NCI-H2029 treated with DMSO at 0.1 percent for 48 hours (cell line): ENCODE data around the gene AP4M1.
A peak's percentile ranks its signal among the peaks of the same experiment; 100 is the strongest.

Source experiments
- DNase-seq: peaks from one replicate; lab custom pipeline; 2025; lab: John Stamatoyannopoulos, UW

Gene AP4M1

DNA sequence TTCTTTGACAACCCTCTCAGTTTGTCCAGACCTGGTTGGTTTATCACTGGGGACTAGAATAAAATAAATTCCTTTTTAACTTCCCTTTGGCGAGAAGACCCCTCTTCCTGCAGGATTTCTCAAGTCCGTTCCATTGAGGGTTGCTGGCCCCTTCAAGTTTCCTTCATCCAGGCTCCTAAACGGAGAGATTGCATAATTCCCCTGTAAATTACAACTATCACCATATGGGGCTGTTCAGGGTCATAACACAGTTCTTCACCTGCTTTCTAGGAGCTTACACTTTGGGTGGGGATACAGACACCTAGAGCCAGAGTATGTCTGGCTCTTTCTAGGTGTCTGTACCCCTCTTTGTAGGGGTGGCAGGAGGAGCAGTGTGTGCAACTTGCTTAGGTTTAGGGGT lies 15.9 kb upstream of the AP4M1 start:
- no peak for DNase-seq

DNA sequence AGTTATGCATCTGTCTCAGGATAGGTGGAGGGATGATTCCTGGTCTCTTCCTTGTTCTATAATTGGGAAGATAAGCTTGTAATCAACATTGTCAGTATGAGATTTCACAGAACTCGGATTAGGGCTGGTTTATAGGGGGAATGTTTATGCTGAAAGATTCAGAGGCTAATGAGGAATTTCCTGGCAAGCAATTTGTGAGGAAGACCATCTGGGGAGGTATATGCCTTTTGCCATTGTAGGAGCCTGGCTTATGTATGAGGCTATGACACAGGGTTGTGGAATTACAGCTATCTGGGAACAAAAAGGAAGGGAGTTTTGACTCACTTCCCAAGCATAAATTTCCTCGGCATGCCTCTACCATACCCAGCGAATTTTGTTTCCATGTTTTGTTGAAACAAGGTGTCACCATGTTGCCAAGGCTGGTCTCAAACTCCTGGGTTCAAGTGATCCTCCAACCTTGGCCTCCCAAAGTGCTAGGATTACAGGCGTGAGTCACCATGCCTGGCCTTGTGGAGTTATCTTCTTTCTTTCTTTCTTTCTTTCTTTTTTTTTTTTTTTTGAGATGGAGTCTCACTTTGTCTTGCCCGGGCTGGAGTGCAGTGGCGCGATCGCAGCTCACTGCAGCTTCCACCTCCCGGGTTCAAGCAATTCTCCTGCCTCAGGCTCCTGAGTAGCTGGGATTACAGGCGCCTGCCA lies 14.2 kb upstream of the AP4M1 start:
- no peak for DNase-seq

DNA sequence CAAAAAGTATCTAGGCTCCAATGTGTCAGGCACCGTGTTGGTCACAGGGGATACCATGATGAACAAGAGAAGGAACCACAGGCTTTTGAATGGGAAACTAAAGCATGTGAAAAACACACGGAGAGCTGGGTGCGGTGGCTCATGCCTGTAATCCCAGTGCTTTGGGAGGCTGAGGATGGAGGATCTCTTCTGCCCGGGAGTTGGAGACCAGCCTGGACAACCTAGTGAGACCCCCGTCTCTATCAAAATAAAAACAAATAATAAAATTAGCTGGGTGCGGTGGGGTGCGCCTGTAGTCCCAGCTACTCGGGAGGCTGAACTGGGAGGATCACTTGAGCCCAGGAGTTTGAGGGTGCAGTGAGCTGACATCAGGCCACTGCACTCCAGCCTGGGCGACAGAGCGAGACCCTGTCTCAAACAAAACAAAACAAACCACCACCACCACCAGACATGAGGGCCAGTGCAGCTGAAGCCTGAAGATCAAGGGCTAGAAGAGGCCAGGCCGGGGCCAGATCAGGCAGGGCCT lies 13.3 kb upstream of the AP4M1 start:
- DNase-seq: no peak

DNA sequence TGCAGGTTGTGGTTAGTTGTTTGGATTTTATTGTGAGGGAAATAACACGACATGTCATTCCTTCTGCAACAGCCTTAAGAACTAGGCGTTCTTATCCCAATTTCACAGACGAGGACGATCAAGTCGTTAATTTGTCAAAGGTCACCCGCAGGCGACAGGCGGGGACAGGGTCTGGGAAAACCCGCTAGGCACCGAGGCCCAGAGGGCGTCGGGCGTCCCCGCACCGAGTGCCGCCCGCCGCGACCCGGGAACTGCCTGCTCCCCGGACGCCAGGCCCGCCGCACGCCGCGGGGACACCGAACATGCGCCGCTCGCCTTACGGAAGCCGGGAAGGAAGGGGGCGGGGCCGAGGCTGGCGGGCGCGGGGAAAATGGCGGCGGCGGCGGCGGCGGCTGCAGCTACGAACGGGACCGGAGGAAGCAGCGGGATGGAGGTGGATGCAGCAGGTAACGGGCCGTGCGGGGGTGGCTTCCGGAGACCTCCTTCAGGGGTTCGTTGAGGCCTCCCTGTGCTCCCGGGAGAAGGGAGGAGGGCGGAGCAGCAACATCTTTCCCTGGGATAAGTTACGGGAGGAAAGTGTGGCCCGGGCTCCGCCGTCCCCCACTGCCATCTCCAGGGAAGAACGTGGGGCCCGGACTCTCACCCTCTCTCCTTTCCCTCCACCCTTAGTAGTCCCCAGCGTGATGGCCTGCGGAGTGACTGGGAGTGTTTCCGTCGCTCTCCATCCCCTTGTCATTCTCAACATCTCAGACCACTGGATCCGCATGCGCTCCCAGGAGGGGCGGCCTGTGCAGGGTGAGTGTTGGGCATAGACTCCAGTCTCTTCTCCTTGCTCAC lies 12.6 kb upstream of the AP4M1 start, which contains the start of gene COPS6:
COPS6 (plus strand) TSS at position 349 of the 837 bp plus-strand sequence; CDS start at position 371, 22 bp downstream.
- peak; percentile 24 for DNase-seq

DNA sequence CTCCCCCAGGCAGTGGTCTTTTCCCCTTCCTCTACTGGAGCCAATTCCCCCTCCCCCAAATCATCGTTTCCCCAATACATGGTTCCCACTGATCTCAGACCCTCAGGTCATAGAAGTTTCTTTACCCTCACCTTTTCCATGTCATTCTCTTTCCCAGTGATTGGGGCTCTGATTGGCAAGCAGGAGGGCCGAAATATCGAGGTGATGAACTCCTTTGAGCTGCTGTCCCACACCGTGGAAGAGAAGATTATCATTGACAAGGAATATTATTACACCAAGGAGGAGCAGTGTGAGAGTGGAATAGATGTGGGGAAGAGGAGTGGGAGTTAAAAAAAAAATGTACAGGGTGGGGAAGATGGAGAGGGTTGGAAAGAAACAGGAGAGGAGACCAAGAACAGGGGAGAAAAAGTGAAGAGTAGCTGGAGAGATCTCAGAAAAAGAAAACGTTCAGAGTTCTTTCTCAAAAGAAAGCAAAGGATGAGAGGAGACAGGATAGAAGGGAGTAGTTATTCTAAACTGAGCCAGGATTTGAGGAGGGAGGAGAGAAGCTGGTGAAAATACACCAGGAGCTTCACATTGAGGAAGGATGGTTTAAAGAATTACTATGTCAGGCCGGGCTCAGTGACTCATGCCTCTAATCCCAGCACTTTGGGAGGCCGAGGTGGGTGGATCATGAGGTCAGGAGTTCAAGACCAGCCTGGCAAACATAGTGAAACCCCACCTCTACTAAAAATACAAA lies 11.8 kb upstream of the AP4M1 start:
- no peak for DNase-seq

DNA sequence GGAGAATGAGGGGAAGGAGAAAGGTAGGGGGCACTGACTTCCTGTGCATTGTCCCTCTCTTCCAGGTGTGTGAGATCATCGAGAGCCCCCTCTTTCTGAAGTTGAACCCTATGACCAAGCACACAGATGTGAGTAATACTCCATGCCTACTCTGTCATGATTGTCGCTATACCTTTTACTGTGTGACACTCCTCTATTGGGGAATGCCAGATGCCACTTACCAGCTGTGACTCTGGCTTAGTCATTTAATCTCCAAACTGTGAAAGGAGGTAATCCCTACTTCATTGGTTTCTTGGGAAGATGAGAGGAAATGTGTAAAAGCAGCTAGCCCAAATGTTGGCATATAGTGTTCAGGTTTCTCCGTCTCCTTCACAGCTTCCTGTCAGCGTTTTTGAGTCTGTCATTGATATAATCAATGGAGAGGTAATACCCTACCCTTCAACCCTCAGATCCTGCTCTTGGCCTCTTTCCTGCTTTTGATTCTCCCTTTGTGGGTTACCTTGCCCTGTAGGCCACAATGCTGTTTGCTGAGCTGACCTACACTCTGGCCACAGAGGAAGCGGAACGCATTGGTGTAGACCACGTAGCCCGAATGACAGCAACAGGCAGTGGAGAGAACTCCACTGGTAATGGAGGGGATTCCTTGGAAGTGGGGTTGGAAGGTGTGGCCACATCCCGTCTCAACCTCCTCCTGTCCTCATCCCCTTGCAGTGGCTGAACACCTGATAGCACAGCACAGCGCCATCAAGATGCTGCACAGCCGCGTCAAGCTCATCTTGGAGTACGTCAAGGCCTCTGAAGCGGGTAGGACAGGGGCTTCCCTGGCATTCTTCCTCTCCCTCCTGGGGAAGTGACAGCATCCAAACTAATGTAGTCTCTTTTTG lies 10.7 kb upstream of the AP4M1 start:
- DNase-seq: no peak

DNA sequence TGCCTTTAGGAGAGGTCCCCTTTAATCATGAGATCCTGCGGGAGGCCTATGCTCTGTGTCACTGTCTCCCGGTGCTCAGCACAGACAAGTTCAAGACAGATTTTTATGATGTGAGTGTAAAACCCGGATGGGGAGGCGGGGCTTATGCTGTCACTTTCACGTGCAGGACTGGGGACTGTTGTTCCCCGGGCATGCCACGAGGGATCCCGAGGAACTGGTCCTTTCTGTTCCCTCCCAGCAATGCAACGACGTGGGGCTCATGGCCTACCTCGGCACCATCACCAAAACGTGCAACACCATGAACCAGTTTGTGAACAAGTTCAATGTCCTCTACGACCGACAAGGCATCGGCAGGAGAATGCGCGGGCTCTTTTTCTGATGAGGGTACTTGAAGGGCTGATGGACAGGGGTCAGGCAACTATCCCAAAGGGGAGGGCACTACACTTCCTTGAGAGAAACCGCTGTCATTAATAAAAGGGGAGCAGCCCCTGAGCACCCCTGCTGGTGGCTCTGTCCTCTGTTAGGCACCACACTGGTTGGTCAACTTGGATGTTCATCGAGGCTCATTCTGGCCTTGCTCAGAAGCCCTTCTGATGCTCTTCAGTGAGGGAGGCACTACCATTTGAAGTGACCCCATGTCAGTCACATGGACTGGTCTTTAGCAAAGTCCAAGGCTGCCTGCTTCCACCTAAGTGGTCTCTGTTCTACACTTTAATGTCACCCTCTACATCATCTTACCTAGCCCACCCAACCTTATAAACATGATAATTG lies 9.8 kb upstream of the AP4M1 start:
- no peak for DNase-seq

DNA sequence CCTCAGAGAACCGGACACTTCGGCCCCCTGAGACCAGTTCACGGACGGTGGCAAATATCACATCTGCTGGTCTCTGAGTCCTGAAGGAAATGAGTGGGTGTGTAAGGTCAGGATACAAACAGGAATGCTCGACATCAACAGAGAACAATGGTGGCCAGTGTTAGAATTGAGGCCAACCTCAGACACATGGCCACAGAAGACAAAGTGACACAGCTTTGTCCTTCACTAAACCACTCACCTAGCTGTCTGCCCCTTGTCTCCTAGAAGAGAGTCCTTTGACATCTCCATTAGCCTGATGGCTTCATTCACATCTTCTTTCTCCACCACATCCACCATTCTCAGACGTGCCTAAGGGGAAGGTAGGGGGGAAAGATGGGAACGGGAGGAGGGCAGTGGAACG lies 8.4 kb upstream of the AP4M1 start:
- DNase-seq: no peak

DNA sequence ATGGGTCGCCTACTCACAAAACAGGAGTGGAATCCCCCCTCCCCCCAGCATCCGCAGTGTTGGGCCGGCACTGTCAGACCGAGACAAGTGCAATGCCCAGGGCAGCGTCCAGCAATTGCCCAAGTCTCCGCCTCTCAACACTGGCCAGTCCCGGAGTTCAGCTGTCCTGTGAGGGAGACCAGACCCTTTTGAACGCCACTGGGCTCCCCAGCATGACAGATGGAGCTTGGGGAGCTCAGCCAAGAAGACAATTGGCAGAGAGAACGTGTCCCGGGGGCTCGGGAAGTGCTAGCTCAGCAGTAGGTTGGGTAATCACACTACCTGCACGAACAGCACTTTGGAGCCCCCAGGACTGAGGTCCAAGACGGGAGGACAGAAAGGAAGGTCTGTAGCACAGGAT lies 7.9 kb upstream of the AP4M1 start:
- no peak for DNase-seq

DNA sequence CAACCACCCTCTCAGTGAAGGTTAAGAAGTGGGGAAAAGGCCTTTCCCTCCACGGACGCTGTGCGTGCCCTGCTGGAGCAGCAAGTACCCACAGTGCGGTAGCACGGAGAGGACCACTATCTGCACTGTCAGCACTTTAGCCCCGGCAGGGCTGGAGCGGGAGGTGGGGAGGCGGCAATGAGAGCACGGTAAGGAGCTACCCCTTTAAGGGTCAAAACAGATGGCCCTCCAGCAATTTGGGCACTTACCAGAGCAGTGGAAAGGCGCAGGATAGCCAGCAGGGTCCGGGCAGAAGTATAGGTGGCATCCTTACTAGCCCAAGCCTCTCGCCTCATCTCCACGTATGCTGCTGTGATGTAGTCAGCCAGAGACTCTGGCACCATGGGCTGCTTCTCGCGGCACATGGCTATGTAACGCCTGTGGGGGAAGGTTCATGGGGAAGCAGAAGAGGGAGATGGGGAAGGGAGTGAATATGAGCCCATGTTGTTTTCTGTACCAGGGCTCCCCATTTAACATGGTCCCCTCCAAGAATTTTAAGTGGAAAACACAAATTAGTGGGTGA lies 7.4 kb upstream of the AP4M1 start:
- no peak for DNase-seq

DNA sequence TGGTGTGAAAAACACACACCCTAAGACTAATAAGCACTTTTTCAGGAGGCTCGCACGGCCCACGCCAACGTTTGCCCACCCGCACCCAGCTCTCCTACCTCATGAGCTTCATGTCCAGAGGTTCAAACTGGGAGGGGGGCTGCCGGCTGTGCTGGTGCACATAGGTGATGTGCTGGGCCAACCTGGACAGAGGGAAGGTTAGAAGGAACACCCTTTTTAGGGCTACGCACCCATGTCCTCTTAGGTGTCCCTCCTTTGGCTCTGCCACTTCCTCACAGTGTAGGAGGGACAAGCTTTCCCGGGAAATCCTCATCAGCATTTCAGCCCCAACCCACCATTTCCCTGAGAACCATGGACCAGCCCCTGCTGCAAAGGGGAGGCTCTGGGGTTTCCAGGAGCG lies 6.2 kb upstream of the AP4M1 start:
- DNase-seq: no peak

DNA sequence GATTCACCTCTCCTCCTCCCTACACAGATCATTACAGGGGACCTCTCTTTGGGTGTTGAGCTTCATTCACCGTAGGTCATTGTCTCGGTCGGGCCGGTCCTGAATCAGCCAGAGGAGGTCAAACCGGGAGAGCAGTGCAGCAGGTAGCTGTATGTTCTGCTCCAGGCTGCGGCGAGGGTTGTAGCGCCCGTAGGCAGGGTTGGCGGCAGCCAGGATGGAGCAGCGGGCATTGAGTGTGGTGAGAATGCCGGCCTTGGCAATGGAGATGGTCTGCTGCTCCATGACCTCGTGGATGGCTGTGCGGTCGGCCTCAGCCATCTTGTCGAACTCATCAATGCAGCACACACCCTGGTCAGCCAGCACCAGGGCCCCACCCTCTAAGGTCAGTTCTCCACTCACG lies 5.7 kb upstream of the AP4M1 start:
- no peak for DNase-seq

DNA sequence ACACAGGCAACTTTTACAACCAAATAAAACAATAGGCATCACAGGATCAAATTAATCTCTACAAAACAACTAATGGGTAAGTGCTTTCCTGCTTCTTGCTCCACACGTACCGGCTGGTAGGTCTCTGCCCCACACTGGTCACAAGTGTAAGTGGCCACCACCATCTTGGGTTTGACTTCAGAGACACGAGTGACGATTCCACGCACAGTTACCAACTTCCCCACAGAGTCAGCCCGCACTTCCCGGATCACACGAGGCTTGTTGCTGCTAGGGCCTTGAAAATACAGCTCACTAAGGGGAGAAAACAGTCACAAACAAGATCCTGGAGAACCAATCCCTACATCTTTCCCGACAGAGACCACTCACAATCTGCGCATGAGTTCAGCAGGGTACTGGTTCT lies 2.5 kb upstream of the AP4M1 start:
- no peak for DNase-seq

DNA sequence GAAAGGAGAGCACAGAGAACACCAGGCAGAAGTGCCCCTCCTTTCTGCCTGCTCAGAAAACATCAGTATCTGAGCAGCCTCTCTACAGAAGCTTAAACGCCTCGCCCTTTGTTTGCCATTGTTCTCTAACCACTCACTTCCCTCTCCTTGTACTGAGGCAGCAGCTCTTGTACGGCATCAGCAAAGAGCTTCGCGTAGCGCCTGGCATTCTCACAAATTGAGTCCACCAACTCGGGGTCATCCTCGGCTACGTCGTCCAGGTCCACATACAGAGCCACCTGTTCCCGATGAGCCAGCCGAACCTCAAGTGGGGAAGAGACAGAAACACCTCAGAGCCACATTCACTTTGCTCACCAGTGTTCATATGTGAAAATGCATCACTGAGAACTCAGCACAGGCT lies 2.0 kb upstream of the AP4M1 start:
- no peak for DNase-seq

DNA sequence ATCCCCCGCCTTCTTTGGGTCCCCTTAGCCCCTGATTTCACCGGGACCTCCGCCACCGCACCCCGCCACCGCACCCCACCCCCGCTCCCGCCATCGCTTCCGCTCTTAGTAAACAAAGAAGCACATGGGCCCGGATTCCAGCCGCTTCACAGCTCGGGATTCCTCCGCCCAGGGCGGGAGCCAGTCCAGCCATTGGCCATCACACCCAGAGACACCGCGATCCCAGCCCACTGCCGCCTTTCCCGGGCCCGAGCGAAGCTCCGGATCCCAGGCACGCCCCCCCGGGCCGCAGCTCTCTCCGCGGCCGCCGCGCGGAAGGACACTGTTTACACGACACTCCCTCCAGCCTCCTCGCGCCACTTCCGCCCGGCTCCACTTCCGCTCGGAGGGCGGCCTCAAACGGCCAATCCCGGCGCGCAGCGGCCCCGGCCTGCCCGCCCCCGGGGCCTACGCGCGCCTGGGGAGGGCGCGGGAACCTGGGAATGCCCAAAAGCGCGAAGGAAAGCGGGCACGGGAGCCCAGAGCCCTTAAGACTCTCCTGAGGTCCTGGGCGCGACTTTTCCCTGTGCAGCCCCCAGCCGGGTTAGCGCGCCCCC lies 925 bp upstream of the AP4M1 start:
- peak; percentile 92 for DNase-seq

DNA sequence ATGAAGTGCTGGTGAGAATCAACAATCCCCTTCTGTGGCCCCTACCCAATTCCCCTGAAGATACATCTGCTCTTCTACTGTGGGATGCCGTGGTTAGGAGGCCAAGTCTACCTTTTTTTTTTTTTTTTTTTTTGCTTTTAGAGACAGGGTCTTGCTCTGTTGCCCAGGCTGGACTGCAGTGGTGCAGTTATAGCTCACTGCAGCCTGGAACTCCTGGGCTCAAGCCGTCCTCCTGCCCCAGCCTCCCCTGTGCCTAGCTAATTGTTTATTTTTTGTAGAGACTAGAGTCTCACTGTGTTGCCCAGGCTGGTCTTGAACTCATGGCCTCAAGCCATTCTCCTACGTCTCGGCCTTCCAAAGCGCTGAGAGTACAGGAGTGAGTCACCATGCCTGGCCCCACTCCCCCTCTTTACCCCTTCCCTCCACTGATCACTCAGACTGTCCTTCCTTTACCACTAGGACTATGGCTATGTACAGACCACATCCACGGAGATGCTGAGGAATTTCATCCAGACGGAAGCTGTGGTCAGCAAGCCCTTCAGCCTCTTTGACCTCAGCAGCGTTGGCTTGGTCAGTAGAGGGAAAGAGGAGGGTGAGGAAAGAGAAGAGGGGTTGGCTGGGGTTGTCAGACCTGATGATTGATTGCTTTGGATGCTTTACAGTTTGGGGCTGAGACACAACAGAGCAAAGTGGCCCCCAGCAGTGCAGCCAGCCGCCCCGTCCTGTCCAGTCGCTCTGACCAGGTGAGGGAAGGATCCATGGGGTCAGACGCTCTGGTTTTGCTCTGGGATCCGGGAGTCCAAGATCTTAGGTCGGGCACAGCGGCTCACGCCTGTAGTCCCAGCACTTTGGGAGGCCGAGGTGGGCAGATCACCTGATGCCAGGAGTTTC lies 1.8 kb downstream of the AP4M1 start:
- no peak for DNase-seq

DNA sequence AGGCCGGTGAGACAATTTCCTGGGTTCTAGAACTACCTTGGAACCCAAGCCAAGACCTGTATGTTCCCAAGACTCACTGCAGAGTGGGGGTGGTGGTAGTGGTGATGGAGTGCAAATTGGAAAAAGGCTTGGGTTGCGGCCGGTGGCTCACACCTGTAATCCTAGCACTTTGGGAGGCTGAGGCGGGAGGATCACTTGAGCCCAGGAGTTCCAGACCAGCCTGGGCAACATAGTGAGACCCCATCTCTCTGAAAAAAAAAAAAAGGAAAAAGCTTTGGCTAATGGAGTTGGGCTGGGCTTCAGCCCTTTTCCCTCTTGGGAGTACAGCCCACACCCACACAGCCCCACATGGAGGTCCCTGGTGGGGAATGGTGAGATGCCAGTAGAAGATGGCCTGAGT lies 4.1 kb downstream of the AP4M1 start:
- DNase-seq: no peak

DNA sequence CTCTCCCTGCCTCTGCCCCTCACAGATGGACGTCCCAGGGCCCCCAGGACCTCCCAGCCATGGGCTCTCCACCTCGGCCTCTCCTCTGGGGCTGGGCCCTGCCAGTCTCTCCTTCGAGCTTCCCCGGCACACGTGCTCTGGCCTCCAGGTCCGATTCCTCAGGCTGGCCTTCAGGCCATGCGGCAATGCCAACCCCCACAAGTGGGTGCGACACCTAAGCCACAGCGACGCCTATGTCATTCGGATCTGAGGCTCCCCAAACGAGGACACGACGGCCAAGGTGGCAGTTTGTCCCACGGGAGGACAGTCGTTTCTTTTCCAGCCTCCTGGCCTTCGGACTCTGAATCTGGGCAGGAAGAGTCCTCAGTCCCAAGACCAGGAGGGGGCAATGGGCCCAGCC lies 5.2 kb downstream of the AP4M1 start:
- DNase-seq: no peak

DNA sequence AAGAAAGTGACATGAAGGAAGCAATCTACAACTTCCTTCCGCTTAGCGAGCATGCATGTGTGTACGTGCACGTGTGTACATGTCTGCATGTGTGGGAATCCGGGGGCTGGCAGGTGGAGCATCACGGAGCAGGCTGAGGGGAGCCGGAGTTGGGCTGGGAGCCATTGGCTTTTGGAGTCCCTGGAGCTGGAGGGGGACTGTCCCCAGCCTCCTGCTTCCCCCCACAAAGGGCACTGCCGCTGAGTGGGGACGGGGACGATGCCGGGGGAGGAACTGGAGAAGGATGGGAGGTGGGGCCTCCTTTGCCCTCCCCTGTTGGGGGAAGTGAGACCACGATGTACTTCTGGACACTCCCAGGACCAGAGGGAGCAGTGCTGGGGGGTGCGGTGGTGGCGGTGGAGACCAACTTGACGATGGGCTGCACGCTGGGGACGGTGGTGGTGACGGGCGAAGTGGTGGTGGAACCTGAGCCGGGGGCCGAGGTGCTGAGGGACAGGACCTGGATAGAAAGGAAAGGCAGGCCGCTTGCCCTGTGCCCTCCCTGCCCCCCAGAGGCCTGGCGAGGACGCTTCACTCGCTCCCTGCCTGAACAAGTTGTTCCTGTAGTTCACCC lies 5.8 kb downstream of the AP4M1 start:
- no peak for DNase-seq
